HG03378 (cell line): ENCODE results near the gene GALNT18.

Experiments used
- ATAC-seq: cut with Tn5 transposase; IDR thresholded peaks from one replicate; pipeline ENCODE4 v1.9.1; 2021; ENCODE audit warnings: mild to moderate bottlenecking, moderate library complexity; ENCODE audit not compliant: unreplicated experiment

GALNT18 gene

DNA sequence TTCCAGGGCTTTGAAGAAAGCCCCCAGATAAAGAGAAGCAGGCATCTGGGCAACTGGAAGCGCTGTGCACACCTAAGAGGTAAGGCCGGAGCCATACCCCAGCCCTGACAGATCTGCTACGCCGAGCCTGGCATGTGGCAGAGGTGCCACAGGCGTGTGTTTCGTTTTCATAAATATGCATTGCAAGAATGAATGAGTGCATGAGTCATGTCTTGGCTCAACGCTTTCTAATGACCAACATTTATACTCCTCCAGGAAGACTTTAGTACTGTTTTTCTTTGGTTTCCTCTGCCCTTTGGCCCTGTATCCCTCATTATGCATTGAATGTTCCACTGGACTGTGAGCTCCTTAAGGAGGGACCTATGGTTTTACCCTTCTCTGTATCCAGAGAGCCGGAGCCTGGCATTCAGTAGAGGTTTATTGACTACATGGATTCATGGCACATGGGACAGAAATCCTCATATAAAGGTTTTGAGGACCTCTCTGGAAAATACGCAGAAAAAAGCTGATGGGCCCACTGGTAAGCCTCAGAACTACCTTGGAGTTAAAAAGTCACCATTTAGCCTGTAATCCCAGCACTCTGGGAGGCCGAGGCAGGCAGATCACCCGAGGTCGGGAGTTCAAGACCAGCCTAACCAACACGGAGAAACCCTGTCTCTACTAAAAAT, 229.9 kb downstream of the GALNT18 start:
- ATAC-seq = no peak

DNA sequence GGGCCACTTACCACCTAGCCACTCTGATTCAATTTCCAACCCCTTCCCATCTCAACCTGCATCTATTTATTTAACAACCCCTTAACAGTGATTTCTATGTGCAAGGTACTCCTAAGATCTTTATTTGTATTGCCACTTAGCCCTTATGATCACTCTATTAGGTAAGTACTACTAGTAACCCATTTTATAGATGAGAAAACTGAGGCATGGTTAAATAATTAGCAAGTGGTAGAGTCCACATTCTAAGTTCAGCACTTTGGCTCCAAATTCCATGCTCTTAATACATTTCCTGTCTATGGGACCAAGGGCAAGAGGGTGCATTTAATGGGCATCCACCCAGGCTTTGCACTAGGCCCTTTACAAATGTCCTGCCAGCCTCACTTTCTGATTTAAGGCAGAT, 230.6 kb downstream of the GALNT18 start:
- no peak for ATAC-seq

DNA sequence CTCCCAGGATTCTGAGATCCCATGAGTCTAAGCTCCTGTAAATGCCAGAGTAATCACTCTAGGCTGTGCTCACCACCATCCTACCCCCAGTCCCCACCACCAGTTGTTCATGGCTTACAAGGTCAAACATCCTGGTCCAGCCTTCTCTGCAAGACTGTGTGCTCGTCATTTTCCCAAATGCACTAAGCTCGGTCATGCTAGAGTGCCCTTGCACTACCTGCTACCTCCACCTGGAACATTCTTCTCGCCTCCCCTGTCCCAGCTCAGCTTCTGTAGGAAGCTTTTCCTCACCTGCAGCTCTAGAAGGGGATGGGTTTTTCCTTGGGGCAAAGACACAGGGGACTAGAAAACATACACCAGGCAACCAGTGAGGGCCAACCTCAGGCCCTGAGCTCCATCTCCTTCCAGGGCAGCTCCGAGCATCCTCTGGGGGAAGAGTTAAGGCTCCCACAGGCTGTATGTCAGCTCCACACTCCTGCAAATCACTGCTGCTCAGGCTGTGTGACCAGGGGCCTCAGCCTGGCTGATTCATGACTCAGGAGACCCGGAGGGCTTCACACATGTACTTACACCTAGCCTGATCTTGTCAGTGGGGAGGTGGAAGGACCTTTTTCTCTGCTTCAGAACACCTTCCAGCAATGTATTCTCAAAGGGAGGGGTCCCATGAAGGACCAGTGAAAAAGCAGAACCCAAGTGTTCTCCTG, 231.6 kb downstream of the GALNT18 start:
- no peak for ATAC-seq

DNA sequence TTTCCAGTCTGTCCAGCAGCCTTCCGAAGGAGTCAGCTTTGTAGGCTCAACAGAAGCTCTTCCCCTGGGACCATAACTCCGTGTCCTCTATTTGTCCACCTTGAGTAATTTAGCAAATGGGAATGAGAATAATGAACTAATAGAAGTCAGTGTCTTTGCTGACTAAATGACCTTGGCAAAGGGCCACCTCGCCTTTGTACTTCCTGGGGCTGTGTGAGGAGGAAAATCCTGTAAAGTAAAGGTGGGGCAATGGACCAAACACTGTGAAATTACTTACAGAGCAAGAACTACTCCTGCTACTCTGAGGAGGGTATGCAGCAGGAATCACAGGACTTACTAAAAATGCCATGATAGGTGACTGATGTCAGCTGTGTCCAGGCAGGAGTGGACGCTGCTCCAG, 232.6 kb downstream of the GALNT18 start:
- no peak for ATAC-seq

DNA sequence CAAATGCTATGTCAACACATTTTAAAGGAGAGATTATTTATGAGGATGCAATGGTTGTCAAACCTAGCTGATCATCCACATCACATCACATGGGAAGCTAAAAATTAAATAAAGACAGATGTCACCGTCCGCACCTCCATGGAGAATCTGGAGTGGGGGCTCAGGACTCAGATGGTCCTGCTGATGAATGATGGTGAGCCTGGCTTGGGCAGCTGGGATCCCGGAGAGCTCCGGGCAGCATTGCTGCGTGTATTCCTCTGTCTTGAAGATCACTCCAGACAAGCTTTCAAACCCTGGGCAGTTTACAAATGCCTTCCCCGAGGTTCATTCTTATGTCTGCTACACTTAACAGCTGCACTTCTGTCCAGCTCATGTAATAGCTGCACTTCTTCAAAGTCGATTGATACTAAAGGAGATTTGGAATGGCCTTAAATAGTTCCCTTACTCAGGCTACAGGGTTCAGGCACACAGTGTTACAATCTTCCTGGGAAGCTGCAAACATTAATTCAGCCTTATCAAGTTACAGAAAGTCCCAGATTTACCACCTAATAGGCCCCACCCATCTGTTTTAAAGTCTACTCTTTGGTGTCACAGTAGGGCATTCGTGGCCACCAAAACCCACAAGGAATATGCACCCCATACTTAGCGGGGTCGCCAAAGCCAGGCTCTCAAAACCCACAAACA, 234.0 kb downstream of the GALNT18 start:
- no peak for ATAC-seq

DNA sequence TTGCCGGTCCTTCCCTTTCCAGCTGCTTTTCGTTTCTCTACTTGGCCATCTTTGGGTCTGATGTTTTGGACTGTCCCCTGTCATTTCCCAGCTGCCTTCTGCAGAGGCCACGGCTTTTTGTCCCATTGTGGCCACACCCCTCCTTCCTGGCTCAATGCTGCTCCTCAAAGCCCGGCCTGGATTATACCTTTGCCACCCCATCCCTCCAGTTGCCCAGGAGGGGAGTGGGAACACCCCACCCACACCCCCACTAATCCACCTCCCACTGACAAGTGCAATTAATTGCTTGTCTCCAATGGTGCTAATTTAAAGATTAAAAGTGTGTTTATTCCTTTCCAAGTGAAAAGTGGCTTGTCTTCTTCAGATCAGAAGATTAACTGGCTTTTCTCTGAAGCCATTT, 234.6 kb downstream of the GALNT18 start:
- ATAC-seq = no peak

DNA sequence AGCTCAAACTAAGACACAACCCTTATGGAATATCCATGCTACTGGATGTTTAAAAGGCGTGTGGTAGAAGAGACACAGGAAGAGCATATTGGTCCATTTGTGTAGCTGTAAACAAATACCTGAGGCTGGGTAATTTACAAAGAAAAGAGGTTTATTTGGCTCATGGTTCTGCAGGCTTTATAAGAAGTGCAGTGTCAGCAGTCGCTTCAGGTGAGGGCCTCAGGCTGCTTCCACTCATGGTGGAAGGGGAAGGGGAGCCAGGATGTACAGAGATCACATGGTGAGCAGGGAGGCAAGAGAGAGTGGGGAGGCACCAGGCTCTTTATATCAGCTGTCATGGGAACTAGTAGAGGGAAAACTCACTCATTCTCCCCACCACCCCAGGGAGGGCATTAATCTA, 237.0 kb downstream of the GALNT18 start:
- ATAC-seq = no peak

DNA sequence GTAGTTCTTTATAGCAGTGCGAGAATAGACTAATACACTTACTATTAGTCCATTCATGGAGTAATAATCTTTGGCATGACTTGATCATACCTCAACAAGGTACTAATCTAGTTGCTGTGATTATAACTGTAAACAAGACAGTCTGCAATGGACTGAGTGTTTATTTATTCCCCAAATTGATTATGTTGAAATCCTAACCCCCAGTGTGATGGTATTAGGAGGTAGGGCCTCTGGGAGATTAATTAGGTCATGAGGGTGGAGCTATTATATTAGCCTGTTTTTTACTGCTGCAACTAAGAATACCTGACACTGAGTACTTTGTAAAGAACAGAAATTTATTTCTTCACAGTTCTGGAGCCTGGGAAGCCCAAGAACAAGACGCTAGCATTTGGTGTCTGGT, 237.8 kb downstream of the GALNT18 start:
- ATAC-seq = no peak

DNA sequence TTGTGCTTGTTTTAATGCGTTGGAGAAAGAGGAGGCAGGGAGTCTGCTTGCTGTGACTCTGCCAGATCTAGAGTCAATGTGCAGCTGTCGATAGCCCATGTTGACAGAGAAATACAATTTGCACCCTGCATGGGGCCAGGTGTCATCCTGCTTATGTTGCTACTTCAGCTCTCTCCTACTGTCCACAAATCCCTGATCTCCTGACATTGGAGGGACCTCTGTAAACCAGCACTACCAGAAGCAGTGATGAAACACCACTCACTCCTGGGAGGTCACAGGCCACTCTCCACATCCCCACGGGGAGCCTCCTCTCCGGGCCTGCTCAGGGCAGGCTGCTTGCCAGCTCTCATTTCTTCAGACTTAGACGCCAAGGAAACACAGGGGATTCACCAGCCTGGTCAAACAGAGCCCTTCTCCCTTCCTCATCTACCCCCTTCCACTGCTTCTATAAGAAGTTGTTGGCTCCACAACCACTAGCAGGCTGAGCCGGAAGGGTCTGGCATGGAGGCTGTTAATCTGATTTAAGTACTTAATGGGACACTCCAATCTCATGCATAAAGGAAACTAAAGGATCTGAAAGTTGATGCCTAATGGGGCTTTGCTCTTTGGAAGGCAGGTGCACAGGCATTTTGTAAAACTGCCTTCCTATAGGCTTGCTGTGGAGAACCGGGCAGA, 238.8 kb downstream of the GALNT18 start:
- ATAC-seq = no peak

DNA sequence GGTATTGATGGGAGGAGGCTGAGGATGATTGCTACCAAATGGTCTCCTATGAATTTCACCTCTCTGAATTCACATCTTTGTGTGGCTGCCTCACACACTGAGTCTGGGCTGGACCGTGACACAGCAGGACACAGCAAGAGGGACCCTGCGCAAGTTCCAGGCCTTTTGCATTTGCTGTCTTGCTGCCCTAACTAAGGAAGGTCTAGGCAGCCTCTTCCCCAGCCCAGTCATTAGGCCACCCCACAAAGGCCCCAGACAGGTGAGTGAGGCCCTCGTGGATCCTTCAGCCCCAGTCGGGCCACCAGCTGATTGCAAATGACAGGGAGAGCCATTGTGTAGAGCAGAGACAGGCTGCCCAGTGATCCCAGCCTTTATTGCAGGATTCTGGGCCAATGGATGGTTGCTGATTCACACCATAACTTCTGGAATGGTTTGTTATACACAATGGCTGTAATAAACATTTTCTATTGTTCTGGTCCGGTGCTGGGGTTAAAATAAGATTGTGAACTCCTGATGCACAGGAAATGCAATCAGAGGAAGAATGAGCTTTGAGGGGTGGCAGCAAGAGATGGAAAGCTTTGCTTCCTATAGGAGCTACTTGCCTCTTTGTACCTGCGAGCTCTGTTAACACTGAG, 240.2 kb downstream of the GALNT18 start:
- no peak for ATAC-seq

DNA sequence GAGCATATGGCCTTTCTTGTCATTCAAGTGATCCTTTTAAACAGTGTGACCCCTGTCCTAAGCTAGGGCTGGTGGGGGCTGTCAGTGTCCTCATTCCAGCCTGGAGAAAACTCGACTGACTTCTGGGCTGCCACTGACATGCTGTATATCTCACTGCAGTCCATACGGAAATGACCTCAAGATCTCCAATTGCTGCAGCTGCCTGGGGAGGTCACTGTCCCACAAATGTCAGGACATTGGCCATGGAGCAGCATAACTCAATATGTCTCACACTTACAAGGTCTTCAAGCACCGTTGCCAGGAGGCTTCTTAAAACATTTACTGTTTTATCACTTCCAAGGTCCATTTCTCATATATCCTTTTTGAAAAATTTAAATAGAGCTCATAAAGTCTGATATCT, 240.9 kb downstream of the GALNT18 start:
- ATAC-seq = no peak

DNA sequence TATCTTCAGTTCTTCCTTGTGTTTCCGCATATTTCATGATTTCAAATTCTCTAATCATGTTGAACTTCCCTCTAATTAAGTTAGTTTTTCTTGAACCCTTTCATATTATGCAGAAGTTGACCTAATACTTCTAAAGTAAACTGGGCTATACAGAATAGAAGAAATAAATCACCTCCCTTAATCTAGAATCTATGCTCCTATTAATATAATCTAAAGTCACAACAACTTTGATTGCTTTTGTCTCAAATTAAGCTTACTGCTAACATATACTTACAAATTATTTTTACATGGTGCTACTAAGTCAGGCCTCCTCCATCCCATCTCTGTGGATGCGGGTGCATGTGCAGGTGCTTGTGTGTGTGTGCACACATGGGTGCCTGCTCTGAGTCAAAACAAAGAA, 241.5 kb downstream of the GALNT18 start:
- ATAC-seq = no peak

DNA sequence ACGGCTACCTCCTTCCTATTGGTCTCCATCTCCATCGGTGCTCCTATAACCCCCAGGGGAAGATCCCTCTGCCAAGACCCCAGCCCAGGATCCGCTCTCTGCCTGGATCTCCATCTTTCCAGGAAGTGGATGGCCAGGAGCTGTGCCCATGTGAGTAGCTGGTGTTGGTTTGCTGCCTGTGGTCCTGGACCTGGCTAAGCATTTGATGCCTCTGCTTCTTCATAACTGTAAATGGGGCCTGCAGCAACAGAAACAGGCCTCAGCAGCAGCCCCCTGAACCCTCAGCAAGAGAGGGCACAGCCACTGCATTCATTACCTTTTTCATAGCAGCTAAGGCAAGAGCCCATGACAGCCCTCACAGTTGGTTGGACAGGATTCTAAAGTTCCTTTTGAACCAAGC, 242.1 kb downstream of the GALNT18 start:
- no peak for ATAC-seq

DNA sequence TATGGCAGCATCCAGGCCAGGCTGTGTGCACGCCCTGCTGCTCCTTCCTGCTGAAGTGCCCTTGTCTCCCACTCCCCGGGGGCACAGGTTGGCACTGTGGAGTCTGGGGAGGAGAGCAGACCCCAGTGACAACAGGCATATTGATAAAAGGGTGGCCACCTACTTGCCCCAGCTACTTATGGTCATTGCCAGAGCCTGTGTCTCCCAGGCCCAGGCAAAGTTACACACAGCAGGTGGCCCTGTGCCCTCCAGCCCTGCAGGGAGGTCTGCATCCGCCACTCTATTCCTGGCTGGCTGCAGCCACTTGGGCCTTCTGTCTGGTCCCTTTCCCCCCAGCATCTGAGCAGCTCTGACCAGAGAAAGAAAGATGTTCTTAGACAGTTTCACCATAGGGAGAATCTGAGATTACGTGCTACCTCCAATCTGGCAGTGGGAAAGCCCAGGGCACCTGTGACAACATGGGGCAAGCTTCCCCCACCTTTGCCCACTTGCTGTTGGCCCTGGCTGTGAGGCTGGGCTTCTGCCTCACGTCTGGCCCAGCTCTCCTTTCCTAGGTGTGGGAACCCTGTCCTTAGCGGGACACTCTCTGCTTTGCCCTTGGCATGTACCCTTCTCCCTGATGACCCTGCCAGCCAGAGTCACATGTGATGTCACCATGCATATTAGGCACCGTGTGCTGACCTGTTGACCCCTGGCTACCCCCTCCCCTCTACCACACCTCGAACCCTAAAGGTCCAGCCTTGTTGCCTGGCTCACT, 243.4 kb downstream of the GALNT18 start:
- ATAC-seq = no peak

DNA sequence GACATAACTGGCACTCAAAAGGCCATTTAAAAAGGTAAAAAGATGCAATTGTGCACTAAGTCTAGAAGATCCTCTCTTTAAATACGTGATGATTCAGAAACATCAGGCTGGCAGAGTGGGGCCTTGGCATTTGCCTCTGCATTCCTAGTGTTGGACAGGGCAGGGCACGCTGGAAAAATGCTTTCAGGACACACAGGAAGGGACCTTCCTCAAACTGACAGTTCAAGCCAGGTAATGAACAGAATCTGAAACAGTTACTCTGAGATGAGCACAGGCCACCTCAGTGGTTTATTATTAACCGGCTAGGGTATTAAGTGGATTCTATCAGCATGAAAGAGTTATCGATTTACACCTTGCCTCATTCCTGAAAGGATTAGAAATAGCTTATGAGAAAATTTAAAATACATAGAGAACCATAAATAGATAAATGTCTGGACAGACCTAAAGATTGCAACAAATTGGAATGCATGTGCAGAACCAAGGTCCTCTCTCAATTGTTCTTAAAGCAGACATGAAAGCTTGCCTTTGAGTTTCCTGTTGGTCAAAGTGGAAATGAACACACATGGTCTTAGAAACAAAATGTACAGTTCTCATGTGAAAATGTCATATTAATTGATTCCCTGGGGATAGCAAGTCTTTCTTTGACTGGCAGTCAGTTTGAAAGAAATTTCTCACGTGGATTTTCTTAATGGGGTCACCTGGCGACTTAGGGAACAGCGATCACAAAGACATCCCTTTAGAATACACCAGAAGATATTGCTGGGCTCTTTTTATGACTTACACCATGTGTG, 247.3 kb downstream of the GALNT18 start:
- ATAC-seq = no peak

DNA sequence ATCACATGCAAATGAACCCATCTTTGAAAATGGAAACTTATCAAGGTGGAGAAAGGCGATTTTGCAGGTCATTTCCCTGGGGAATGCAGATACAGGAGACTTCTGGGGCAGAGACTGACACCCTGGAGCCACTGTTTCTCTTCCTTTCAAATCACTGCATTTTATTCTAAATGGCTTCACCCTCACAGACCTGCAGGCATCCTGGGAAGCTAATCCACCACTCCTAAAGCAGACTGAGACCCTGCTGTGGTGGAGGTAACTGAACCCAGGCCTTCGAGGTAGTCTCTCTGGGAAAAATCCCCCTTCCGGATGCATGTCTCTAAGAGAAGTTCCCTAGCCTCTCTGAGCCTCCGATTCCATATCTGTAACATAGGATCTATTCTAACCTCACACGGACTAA, 247.9 kb downstream of the GALNT18 start:
- ATAC-seq = no peak

DNA sequence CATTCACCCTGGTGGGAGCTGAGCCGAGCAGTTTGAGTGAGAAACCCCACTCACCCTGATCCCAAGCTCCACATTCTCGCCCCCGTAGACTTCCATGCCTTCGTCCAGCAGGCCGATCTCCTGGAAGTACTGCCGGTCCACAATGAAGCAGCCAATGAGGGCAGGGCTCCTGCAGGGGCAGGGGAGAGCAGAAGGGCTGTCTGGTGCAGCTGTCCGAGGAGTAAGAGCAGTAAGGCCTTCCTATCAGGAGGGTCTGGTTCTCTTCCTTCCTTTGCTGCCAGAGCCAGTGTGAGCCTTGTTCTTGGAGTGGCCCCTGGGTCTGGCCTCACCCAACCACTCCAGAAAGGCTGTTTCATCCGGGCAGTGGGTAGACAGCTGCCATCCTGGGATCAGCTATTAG, 249.3 kb downstream of the GALNT18 start:
- ATAC-seq = no peak

DNA sequence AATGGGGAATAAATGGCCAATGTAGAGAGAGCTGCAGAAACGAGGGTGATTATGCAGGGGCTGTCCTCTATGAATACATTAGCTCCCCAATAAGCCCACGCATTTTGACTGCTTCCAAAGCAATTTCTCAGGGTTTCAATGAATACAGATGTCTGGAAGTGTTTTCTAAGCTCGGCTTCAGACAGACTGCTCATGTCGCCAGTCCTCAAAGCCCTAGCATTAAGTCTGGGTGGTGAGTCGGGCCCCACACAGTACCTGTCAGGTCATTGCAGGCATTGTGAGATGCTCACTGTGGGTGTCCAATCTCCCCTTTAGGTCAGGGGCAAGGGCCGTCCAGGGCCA, 250.9 kb downstream of the GALNT18 start:
- ATAC-seq = no peak

DNA sequence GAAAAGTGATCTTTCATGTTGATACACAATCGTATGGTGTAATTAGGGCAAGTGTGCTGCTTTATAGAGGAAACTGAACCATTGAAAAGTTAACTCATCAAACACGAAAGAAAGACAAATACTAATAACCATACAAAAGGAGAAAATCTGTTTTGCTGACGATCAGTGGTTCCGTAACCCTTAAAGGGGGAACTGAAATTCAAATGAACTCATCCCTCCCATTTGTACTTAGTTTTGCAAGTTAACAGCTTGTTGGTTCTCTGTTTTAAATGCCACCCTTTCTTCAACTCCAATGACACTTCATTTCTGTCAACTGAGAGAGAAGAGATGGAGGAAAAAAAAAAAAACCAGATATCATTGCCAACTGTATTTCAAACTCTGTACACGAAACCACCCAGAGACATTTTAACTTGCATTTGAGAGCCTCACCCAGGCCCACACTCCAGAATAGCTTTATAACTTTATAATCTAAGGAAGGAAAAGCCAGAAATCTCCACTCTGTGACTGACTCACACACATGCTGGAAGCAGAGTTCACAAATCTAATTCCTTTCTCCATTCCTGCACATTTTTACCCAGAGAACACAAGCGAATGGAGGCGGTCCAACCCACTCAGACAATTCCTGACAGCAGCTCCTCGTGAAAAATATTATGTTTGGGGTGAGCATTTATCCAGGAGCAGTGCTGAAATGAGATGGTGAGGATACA, 251.4 kb downstream of the GALNT18 start:
- ATAC-seq = no peak
